ENCODE results near the gene FEZ2. TPM values are rescaled to one million over a fixed set of nuclear protein-coding genes. Genes with fewer than 3 reads are reported as not detected.

Gene FEZ2
- total RNA-seq, 4 donors from 2014 or later, result 42.4 to 93.8 (median 61.1) TPM

GRCh38 chr2:36569267-36569856 lies 28.6 kb downstream of the FEZ2 start:
- TF ChIP-seq EP300 (IDR thresholded peaks at IDR 0.05), result no peak
- TF ChIP-seq POLR2A (IDR thresholded peaks at IDR 0.05), result no peak
- no peak for TF ChIP-seq CTCF (IDR thresholded peaks at IDR 0.05)
- Histone ChIP-seq H3K9me3 (no peaks in the 10 kb centered on the region), H3K27ac (peak overlapping the region in 3 of 4 donors; percentile 7 to 52 (median 17)), H3K27me3 (no peaks in the 10 kb centered on the region), H3K36me3 (peaks cover 0 to 34% (median 0%) of the 10 kb centered on the region in 3 donors), H3K4me1 (peaks cover 0 to 23% (median 2%) of the 10 kb centered on the region in 4 donors), H3K4me3 (no peak overlapping the region)
- 50 to 54% methylated on average over 3 of the region's 3 CpGs for WGBS, 2 donors
- no peak for DNase-seq (ENCODE audit: low spot score in 2 of 2)

- H3K4me3 ChIP-seq, result no peak overlapping the region
- no peak for TF ChIP-seq CTCF (IDR thresholded peaks at IDR 0.05)
- 43 to 46% methylated on average over 6 of the region's 6 CpGs for WGBS, 2 donors
- H3K9me3 ChIP-seq, result no peaks in the 10 kb centered on the region
- no peak for DNase-seq (ENCODE audit: low spot score in 2 of 2)
- H3K36me3 ChIP-seq, result peaks cover 0 to 30% (median 0%) of the 10 kb centered on the region in 3 donors
- peaks cover 0 to 30% (median 3%) of the 10 kb centered on the region in 4 donors for H3K4me1 ChIP-seq
- H3K27ac ChIP-seq, result peak overlapping the region in 3 of 4 donors; percentile 7 to 52 (median 17)
- no peaks in the 10 kb centered on the region for H3K27me3 ChIP-seq
Observed at GRCh38 chr2:36568516-36569246, 29.3 kb downstream of the FEZ2 start.

- Histone ChIP-seq H3K4me1 (peaks cover 0 to 36% (median 6%) of the 10 kb centered on the region in 4 donors), H3K4me3 (no peak overlapping the region), H3K27ac (peak overlapping the region in 2 of 4 donors; percentile 7 to 52), H3K27me3 (no peaks in the 10 kb centered on the region), H3K36me3 (peaks cover 0 to 30% (median 0%) of the 10 kb centered on the region in 3 donors), H3K9me3 (no peaks in the 10 kb centered on the region)
- no peak for DNase-seq (ENCODE audit: low spot score in 2 of 2)
- no peak for TF ChIP-seq POLR2A (IDR thresholded peaks at IDR 0.05)
- no peak for TF ChIP-seq CTCF (IDR thresholded peaks at IDR 0.05)
- no peak for TF ChIP-seq EP300 (IDR thresholded peaks at IDR 0.05)
- WGBS, 2 donors, result 89 to 92% methylated on average over 6 of the region's 6 CpGs
Observed at GRCh38 chr2:36567711-36568408, 30.1 kb downstream of the FEZ2 start.

- 95 to 96% methylated on average over 4 of the region's 4 CpGs for WGBS, 2 donors
- no peak for DNase-seq (ENCODE audit: low spot score in 2 of 2)
- no peak overlapping the region for H3K4me3 ChIP-seq
- H3K9me3 ChIP-seq, result no peaks in the 10 kb centered on the region
- H3K36me3 ChIP-seq, result peaks cover 0 to 30% (median 0%) of the 10 kb centered on the region in 3 donors
- H3K27me3 ChIP-seq, result no peaks in the 10 kb centered on the region
- TF ChIP-seq EP300 (IDR thresholded peaks at IDR 0.05), result no peak
- no peak for TF ChIP-seq POLR2A (IDR thresholded peaks at IDR 0.05)
- TF ChIP-seq CTCF (IDR thresholded peaks at IDR 0.05), result no peak
- H3K27ac ChIP-seq, result peak overlapping the region in 1 of 4 donors; percentile 29
- H3K4me1 ChIP-seq, result peaks cover 0 to 46% (median 8%) of the 10 kb centered on the region in 4 donors
Observed at GRCh38 chr2:36566887-36567286, 31.1 kb downstream of the FEZ2 start.

Data from tibial nerve (tissue), 4 donors.